Ishikawa (cell line): ENCODE results near the gene DGKD.

Experiments
- CEBPB ChIP-seq: IDR thresholded peaks from 2 replicates; pipeline ENCODE4 v1.6.1; 2012
- CREB1 ChIP-seq: IDR thresholded peaks from 2 replicates; pipeline ENCODE4 v1.6.1; 2012; ENCODE audit warnings: low read depth
- EGR1 ChIP-seq: IDR thresholded peaks from 2 replicates; pipeline ENCODE4 v1.6.1; 2012
- EP300 ChIP-seq: IDR thresholded peaks from 2 replicates; pipeline ENCODE4 v1.6.1; 2012; ENCODE audit warnings: borderline replicate concordance
- FOXM1 ChIP-seq: IDR thresholded peaks from 2 replicates; pipeline ENCODE4 v1.6.1; 2012; ENCODE audit warnings: low read depth, borderline replicate concordance
- NFIC ChIP-seq: IDR thresholded peaks from 2 replicates; pipeline ENCODE4 v1.6.1; 2012
- RAD21 ChIP-seq: IDR thresholded peaks from 2 replicates; pipeline ENCODE4 v1.6.1; 2012; ENCODE audit warnings: low read depth
- TAF1 ChIP-seq: IDR thresholded peaks from 2 replicates; pipeline ENCODE4 v1.6.1; 2012; ENCODE audit warnings: low read depth, mild to moderate bottlenecking
- TCF12 ChIP-seq: IDR thresholded peaks from 2 replicates; pipeline ENCODE4 v1.6.1; 2012; ENCODE audit warnings: low read depth
- TEAD4 ChIP-seq: IDR thresholded peaks from 2 replicates; pipeline ENCODE4 v1.6.1; 2012
- YY1 ChIP-seq: IDR thresholded peaks from 2 replicates; pipeline ENCODE4 v1.6.1; 2012; ENCODE audit warnings: low read depth
- ZBTB7A ChIP-seq: IDR thresholded peaks from 2 replicates; pipeline ENCODE4 v1.6.1; 2012; ENCODE audit warnings: low read depth
- TF ChIP-seq, protein P1 (sequence below): IDR thresholded peaks from 2 replicates; pipeline ENCODE4 v1.6.1; 2012
- TF ChIP-seq, protein P2 (sequence below): IDR thresholded peaks from 2 replicates; pipeline ENCODE4 v1.6.1; 2012; ENCODE audit warnings: low read depth, mild to moderate bottlenecking
- TF ChIP-seq, protein P3 (sequence below): IDR thresholded peaks from 2 replicates; pipeline ENCODE4 v1.6.1; 2012

The DGKD gene

GRCh38 chr2:233353769-233354499, at the start of gene DGKD:
TSS of gene DGKD (plus strand) at chr2:233354494. CDS start at chr2:233354519, 25 bp downstream.
- TF ChIP-seq, protein P1, sequence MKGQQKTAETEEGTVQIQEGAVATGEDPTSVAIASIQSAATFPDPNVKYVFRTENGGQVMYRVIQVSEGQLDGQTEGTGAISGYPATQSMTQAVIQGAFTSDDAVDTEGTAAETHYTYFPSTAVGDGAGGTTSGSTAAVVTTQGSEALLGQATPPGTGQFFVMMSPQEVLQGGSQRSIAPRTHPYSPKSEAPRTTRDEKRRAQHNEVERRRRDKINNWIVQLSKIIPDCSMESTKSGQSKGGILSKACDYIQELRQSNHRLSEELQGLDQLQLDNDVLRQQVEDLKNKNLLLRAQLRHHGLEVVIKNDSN, result no peak
- TF ChIP-seq, protein P2, sequence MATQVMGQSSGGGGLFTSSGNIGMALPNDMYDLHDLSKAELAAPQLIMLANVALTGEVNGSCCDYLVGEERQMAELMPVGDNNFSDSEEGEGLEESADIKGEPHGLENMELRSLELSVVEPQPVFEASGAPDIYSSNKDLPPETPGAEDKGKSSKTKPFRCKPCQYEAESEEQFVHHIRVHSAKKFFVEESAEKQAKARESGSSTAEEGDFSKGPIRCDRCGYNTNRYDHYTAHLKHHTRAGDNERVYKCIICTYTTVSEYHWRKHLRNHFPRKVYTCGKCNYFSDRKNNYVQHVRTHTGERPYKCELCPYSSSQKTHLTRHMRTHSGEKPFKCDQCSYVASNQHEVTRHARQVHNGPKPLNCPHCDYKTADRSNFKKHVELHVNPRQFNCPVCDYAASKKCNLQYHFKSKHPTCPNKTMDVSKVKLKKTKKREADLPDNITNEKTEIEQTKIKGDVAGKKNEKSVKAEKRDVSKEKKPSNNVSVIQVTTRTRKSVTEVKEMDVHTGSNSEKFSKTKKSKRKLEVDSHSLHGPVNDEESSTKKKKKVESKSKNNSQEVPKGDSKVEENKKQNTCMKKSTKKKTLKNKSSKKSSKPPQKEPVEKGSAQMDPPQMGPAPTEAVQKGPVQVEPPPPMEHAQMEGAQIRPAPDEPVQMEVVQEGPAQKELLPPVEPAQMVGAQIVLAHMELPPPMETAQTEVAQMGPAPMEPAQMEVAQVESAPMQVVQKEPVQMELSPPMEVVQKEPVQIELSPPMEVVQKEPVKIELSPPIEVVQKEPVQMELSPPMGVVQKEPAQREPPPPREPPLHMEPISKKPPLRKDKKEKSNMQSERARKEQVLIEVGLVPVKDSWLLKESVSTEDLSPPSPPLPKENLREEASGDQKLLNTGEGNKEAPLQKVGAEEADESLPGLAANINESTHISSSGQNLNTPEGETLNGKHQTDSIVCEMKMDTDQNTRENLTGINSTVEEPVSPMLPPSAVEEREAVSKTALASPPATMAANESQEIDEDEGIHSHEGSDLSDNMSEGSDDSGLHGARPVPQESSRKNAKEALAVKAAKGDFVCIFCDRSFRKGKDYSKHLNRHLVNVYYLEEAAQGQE, result no peak
- TF ChIP-seq ZBTB7A (peak; percentile 91), EP300 (no peak)

GRCh38 chr2:233307565-233307964, 46.7 kb upstream of the DGKD start, which contains the start of gene SAG:
TSS of gene SAG (plus strand) at chr2:233307816. CDS start at chr2:233309190, 1,374 bp downstream.
- TF ChIP-seq ZBTB7A (no peak), YY1 (no peak), TCF12 (no peak), EP300 (no peak), NFIC (no peak), EGR1 (no peak), CREB1 (no peak), RAD21 (no peak), TEAD4 (no peak)
- TF ChIP-seq, protein P3, sequence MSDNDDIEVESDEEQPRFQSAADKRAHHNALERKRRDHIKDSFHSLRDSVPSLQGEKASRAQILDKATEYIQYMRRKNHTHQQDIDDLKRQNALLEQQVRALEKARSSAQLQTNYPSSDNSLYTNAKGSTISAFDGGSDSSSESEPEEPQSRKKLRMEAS, result no peak
- TF ChIP-seq, protein P1, result no peak

DNA sequence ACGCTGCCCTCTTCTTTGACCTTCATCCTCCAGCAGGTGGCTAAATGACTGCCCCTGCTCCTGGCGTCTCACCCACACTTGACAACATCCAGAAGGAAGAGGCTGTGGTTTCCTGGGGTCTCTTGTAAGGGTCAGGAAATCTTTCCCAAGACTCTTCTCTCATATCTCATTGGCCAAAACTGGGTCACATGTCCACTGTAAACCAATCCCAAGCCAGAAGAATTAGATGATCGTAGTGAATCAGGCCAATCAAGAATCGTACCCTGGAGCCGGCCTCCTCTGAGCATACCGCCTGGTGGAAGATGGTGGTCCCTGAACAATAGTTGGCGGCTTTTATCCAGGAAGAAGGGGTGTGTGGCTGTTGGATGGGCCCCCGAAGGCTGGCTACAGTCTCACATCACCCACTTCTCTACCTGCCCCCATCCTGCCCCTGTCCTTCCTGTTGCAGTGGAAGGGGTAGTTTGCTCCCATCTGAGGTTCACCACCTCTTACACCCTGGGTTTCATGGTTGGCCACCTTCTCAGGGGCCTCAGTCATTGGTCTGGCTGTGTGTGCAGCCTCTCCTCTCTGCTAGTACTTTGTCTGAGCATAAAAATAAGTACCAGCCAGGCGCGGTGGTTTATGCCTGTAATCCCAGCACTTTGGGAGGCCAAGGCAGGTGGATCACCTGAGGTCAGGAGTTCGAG, 42.9 kb upstream of the DGKD start:
- TF ChIP-seq FOXM1, result no peak
- TF ChIP-seq NFIC, result no peak
- TF ChIP-seq, protein P3, result no peak
- TF ChIP-seq, protein P1, result peak; percentile 51; the same call in 1 of the 2 replicates
- no peak for TF ChIP-seq ZBTB7A
- no peak for TF ChIP-seq TAF1

GRCh38 chr2:233312874-233313273, 41.4 kb upstream of the DGKD start:
- no peak for TF ChIP-seq CREB1

GRCh38 chr2:233314180-233314925, 39.9 kb upstream of the DGKD start:
- TF ChIP-seq, protein P3, result no peak
- no peak for TF ChIP-seq EGR1
- TF ChIP-seq CEBPB, result no peak
- TF ChIP-seq CREB1, result no peak
- no peak for TF ChIP-seq TEAD4
- TF ChIP-seq, protein P2, result no peak
- TF ChIP-seq RAD21, result no peak
- TF ChIP-seq, protein P1, result no peak
- no peak for TF ChIP-seq TAF1
- TF ChIP-seq FOXM1, result no peak
